Kidney glomerular epithelial cell (primary cell): ENCODE data around the gene SLC35F1.
A peak's percentile ranks its signal among the peaks of the same experiment; 100 is the strongest.

Experiments
- DNase-seq: peaks from one replicate; lab custom pipeline; 2025; lab: John Stamatoyannopoulos, UW

Gene SLC35F1

DNA sequence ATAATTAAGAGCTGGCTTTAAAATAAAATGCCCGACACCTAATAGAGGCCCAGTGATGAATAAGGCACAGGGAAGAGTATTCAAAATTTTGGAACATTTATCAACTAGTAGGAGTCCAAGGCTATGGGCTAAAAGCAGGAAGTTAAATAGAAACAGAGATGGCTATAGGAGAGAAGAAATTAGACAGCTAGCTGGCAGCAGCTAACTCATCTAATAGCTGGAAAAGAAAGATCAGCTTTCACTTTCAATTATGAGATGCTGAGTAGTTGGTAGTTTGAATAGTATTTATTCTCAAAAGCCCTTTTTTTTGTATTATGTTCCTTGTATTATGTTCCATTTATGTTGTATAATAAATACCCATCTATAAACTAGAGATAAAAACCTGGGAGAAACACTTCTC lies 215.7 kb downstream of the SLC35F1 start:
- DNase-seq = no peak

DNA sequence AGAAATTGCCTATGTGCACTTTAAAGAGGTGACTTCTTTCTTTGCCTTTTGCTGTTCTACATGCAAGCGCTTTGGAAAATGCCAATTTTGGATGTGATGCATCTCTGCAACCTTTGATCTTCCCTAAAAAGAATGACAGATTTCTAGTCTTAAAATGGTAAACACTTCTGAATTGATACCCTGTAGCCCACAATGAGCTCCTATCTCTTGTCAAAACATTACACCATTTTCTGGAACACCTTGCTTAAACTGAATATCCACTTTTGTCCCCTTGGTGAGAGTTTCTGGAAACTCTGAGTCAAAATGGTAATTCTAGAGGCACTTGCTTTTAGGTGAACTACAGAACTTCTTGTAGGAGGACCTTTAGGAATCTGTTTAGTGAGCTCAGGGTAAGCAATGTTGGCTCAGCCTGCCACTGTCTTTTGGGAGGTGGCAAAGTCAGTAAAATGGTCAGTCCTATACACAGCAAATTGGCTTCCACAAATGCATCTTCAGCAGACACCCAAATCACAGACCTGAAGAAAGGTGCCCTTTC lies 216.5 kb downstream of the SLC35F1 start:
- DNase-seq = no peak

DNA sequence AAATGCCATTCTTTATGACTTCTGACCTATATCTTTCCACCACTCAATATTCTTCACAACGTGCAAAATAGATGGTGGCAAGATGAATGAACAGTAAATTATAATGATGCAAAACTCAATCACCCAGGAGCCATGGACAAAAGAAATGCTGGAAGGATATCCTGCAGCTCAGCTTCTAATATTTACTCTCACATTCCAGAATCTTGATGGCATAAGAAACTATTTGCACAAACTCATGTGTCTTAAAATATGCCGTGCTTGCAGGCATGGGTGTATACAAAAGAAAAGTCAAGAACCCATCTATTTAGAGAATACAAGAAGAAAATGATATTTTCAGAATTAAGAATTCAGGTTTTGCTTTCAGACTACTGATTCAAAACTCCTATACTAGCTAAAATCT lies 217.8 kb downstream of the SLC35F1 start:
- no peak for DNase-seq

DNA sequence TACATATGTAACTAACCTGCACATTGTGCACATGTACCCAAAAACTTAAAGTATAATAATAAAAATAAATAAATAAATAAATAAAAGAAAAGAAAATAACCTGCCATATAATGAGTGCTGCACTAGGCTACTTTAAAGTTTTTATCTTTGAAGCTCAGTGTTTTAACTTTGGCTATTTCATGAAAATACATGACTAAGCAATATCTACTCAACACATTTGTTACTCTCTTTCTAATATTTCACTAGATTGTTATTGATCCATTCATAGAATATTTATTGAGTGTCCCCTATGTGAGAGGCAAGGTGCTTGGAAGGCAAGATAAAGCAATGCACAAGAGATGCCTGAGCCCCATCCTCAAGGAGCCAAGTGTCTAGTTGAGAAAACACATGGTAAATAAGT lies 221.7 kb downstream of the SLC35F1 start:
- DNase-seq = no peak

- DNase-seq = no peak
Observed at GRCh38 chr6:118134206-118134605, 227.1 kb downstream of the SLC35F1 start.

GRCh38 chr6:118134736-118135135 lies 227.7 kb downstream of the SLC35F1 start:
- no peak for DNase-seq

GRCh38 chr6:118135371-118135770 lies 228.3 kb downstream of the SLC35F1 start:
- no peak for DNase-seq

GRCh38 chr6:118141211-118141610 lies 234.1 kb downstream of the SLC35F1 start:
- DNase-seq = no peak

- no peak for DNase-seq
Observed at GRCh38 chr6:118146584-118146983, 239.5 kb downstream of the SLC35F1 start.

DNA sequence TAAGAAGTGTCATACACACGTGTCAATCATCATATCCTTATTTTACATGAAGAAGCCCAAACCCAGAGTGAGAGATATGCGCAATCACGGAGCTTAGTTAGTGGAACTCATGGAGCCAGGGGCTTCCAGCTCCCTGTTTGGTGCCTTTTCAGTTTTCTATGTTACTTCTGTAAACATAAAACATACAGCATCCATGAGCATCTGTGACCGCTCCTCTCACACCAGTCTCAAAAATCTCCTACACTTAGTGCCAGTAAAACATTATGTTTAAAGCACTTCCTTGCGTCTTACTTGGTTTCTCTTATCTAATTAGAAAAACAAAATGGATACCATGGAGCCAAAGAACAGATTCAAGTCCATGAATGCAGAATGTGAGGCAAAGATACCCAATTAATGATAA lies 240.4 kb downstream of the SLC35F1 start:
- DNase-seq = no peak

DNA sequence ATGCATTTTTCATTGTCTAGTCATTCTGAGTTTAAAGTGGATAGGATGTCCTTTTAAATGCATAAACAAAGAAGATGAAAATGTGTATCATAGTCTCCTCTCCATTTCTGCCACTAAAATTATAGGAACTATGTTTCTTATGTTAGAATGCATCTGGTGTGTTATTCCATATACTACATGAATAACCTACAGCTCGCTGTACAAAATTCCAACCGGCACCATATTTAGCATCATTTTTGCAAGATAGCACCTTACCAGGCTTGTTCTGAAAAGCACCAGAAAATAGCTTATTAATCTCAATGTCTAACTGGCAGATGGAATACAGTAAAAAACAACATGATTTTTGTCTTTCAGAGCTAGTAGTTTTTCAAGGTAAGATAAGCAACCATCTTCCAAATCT lies 241.5 kb downstream of the SLC35F1 start:
- no peak for DNase-seq

- no peak for DNase-seq
Observed at GRCh38 chr6:118152524-118152923, 245.5 kb downstream of the SLC35F1 start.

DNA sequence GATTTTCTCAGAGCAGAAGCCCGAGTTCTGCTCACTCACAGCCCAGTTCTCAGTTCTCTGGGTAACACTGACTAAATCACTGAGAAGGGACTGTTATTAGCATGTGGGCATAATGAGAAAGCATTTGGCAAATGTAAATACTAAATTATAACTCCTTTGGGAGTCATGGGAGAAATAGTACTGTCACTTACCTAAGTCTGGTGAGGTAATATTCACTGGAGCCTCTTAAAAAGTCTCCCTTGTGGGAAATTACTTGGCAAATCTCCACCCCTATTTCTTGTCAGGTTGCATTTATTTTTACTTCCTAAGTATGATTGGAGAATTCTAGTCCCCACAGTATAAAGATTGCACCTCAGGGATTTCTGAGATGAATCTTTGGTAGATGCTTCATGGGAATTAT lies 254.3 kb downstream of the SLC35F1 start:
- no peak for DNase-seq

DNA sequence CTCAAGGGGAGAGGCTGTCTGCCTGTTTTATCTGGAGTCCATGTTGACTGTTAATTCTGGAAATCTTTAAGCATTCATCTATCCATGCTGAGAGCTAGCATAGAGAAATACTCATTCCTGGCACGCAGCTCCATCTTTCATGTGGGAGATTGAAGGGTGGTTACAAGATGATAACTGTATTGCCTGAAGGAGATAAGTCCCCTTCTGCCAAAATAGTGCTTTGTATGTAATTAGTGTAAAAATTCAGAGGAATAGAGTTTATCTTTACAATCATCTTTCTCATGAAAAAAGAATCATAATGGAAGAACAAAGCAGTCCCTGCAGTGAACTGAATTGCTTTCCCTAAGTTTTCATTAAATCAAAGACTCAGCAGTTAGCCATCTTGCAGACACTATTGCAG lies 256.5 kb downstream of the SLC35F1 start:
- no peak for DNase-seq

DNA sequence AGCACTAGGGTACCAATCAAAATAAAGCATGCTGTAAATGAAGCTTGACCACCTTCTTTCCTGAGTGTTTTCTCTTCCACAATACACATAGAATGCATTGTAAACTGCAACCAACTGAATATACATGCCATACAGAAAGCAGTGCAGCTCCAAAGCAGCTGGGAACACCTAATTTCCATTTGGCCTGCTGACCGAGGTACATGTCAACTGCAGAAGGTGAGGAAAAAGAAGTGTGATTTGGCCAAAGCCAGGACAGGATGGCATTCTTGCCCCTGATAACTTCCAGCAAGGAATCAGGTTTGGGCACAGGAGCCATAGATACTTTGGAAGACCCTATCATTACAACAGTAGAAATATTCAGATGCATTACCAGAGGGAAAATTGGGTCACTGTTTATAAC lies 258.4 kb downstream of the SLC35F1 start:
- no peak for DNase-seq

GRCh38 chr6:118168421-118168820 lies 261.4 kb downstream of the SLC35F1 start:
- DNase-seq = no peak

DNA sequence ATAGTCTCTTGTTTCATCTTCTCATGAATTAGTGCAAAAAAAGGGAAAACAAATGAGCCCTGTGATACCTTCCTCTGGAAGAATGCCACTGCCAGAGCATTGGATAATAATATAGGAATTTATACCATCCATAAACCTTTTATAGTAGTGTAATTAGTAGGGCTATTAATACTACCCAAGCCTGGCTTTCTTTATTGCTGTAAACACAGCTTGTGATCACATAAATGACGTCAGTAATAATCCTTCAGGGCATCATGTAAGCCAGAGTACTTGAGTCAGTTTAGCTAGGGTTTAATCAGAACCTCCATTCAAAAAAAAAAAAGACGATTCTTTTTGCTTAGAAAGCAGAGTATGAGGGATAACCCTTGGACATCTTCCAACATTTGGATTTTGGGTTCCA lies 264.8 kb downstream of the SLC35F1 start:
- DNase-seq = no peak

DNA sequence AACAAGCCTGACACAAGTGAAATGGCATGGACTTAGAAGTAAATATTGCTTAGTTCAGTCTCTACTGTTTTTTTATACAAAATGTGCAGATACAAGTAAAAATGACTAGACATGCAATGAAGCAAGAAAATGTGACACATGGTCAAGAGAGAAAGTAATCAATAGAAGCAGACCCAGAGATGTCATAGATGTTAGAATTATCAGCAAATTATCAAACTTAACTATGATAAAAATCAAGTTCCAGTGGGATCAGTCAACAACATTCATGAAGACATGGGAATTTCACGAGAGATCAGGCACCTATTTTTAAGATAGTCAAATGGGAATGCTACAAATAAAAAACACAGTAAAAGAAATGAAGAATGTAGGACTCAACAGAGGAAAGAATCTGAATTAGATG lies 267.0 kb downstream of the SLC35F1 start:
- DNase-seq = no peak

DNA sequence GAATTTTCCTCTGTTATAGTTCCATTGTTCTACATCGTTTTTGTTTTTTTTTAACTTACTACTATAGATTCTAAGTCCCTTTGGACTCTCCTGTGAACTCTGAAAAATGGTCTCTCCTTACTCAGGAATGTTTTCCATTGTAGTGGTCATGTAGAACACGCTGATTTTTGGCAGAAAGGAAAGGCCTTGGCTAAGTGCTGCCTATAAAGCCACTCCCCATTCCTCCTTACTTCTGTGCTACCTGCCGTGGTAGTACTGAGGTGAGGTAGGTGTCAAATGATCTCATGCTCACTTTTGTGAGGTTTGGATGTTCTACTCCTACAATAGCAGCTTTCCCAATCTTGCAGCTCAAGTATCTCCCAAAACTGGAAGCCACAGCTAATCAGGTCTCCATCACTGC lies 270.7 kb downstream of the SLC35F1 start:
- DNase-seq = no peak

- no peak for DNase-seq
Observed at GRCh38 chr6:118179048-118179447, 272.0 kb downstream of the SLC35F1 start.

DNA sequence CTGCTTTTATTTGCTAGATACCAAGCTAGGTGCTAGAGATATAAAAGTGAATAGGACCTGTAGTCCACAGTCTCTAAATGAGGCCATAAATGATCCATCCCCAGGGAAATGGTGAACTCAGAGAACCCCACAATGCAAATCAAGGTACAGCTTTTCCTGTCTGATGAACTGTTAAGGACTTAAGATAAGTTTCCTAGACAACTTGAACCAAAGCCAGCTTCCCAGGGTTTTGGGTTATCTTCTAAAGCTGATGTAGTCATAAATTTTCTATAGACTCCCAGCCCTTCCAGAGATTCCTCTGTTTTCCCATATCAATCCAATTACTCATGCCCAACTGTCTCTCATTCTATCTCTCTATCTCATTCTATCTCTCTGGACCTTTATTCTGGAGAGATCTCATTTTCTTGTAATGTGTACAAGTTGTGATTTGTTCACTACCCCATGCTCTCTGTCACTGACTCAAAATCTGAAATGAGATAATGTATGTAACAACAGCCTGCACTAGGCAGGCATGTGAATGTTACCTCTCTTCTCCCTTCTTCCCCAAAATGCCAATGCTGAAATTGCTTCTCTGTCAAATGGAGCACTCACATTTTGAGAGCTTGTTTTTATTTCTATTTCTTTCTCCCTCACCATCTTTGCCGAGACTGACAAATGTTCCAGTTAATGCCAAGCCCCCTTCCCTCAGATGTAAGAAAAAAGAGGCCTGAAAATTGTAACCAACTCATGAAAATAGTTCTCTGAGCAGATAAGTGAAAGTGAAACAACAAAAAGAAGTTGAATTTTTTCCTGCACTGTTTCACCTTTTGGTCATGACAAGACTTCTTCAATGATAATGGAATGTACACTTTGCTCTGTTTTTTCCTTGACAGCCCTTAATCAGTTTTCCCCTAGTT lies 279.9 kb downstream of the SLC35F1 start:
- DNase-seq = peak; percentile 18

GRCh38 chr6:118187568-118188164 lies 280.6 kb downstream of the SLC35F1 start:
- no peak for DNase-seq

- no peak for DNase-seq
Observed at GRCh38 chr6:118188561-118188960, 281.5 kb downstream of the SLC35F1 start.
